CD4-positive, alpha-beta T cell (primary cell): ENCODE measurements around the gene PCED1B. TPM values are rescaled to one million over a fixed set of nuclear protein-coding genes. Genes with fewer than 3 reads are reported as not detected.
A peak's percentile ranks its signal among the peaks of the same experiment; 100 is the strongest.

Experiments used
- ATAC-seq: fragments of 200-7000 bp; cut with Tn5 transposase; one replicate; pipeline ENCODE4 v1.10.0; 2022; ENCODE audit warnings: mild to moderate bottlenecking; ENCODE audit not compliant: poor library complexity
- CTCF ChIA-PET: fragments of 350-600 bp; sonication (Branson Sonifier 250); formaldehyde crosslinking; loops from one replicate; lab custom pipeline; 2021; ENCODE audit warnings: antibody characterized with exemption, inconsistent platforms; lab: Charles Lee
- POLR2A ChIA-PET: fragments of 350-600 bp; sonication (Branson Sonifier 250); formaldehyde crosslinking; loops from one replicate; lab custom pipeline; 2021; ENCODE audit warnings: antibody characterized with exemption, inconsistent platforms; lab: Charles Lee
- DNase-seq, 14 experiments: peaks; one replicate each; pipeline ENCODE4 v3.0.0-alpha.2; 2013 to 2020; ENCODE audit warnings: mixed read lengths in 2 of 14
- H3K27ac ChIP-seq, 2 donors: one replicate each; pipeline versions ENCODE4 v1.5.1 to v1.7.0; 2013; ENCODE audit warnings: low read length in 2 of 2, low read depth in 1 of 2, mild to moderate bottlenecking in 1 of 2
- H3K27me3 ChIP-seq, 2 experiments: 1 replicate in 1 of 2; 2 replicates in 1 of 2; pipeline versions ENCODE4 v1.6.1 to v1.7.0; 2013; ENCODE audit warnings: low read length in 2 of 2, control low read depth in 1 of 2, mild to moderate bottlenecking in 1 of 2, moderate library complexity in 1 of 2; ENCODE audit not compliant: insufficient read depth in 2 of 2, control insufficient read depth in 1 of 2
- H3K36me3 ChIP-seq: one replicate; pipeline ENCODE4 v1.6.1; 2013; ENCODE audit warnings: low read length, control low read depth; ENCODE audit not compliant: insufficient read depth
- H3K4me1 ChIP-seq: one replicate; pipeline ENCODE4 v1.6.1; 2013; ENCODE audit warnings: low read length, control low read depth; ENCODE audit not compliant: insufficient read depth
- H3K4me3 ChIP-seq: one replicate; pipeline ENCODE4 v1.5.1; 2013; ENCODE audit warnings: mild to moderate bottlenecking, low read length, moderate library complexity
- H3K9me3 ChIP-seq, 2 experiments: 1 replicate in 1 of 2; 2 replicates in 1 of 2; pipeline versions ENCODE4 v1.6.1 to v1.7.0; 2013; ENCODE audit warnings: low read length in 2 of 2, mild to moderate bottlenecking in 2 of 2, control low read depth in 1 of 2, moderate library complexity in 1 of 2; ENCODE audit not compliant: control insufficient read depth in 1 of 2, insufficient read depth in 1 of 2
- H3K27ac Mint-ChIP-seq: one replicate; pipeline ENCODE4 v1.8.0; 2020; ENCODE audit warnings: mixed read lengths
- H3K27me3 Mint-ChIP-seq: one replicate; pipeline ENCODE4 v1.8.0; 2021; ENCODE audit warnings: mixed read lengths
- H3K36me3 Mint-ChIP-seq: one replicate; pipeline ENCODE4 v1.8.0; 2021; ENCODE audit warnings: low read depth, mixed read lengths
- H3K4me1 Mint-ChIP-seq: one replicate; pipeline ENCODE4 v1.8.0; 2021; ENCODE audit warnings: low read depth, mixed read lengths
- H3K4me3 Mint-ChIP-seq: one replicate; pipeline ENCODE4 v1.8.0; 2020; ENCODE audit warnings: mild to moderate bottlenecking, mixed read lengths
- H3K9me3 Mint-ChIP-seq: one replicate; pipeline ENCODE4 v1.8.0; 2020; ENCODE audit warnings: mixed read lengths
- CTCF ChIP-seq: fragments of 200-600 bp; IDR thresholded peaks from one replicate; pipeline ENCODE4 v1.8.0; 2022; ENCODE audit warnings: antibody characterized with exemption, mild to moderate bottlenecking
- intact Hi-C, 2 experiments: fragments of 100-400 bp; cut with DNase I in 1 of 2; cut with micrococcal nuclease in 1 of 2; formaldehyde crosslinking; loops; one replicate each; pipeline versions ENCODE4 v1.15.1 to v1.9.0; 2023 to 2025; cut with DNase I, micrococcal nuclease
- total RNA-seq, 174 experiments: library from RNA in 2 of 174; stranded (reverse) in 2 of 174; gene quantifications; one replicate each; pipeline ENCODE4 v1.2.3 and lab custom pipeline; 2021 to 2026

The PCED1B gene
- total RNA-seq, 2 experiments from 2014 or later, result 18.7 to 20.0 TPM

GRCh38 chr12:47207340-47207717 is 127.9 kb downstream of the PCED1B start:
- intact Hi-C loops, result loop anchor here in 1 of 2 experiments (1.0 to 5.0 kb wide), 3 partner anchors 9 to 190 kb away; no protein-coding TSS in a partner anchor
- ChIA-PET CTCF (interaction anchor here (0.7 to 1.7 kb wide), 9 partner anchors 9 to 190 kb away, joined by 3 to 7 read pairs (median 4); partner anchors contain the start of genes AMIGO2 and PCED1B), POLR2A (interaction anchor here (0.7 to 7.0 kb wide), 24 partner anchors 8 to 937 kb away, joined by 3 to 96 read pairs (median 4); partner anchors contain the start of genes AMIGO2 and PCED1B)
- H3K27ac ChIP-seq, result peak overlapping the region; percentile 65 to 71
- peak overlapping the region; percentile 67 for H3K4me3 Mint-ChIP-seq
- TF ChIP-seq CTCF, result no peak
- DNase-seq, result peak in 8 of 14 experiments; percentile 18 to 77 (median 44)
- peaks cover 71% of the 10 kb centered on the region for H3K4me1 ChIP-seq
- H3K4me1 Mint-ChIP-seq, result peaks cover 88% of the 10 kb centered on the region
- H3K36me3 Mint-ChIP-seq, result peaks cover 84% of the 10 kb centered on the region
- H3K27ac Mint-ChIP-seq, result peak overlapping the region; percentile 88
- H3K27me3 Mint-ChIP-seq, result no peaks in the 10 kb centered on the region
- peak; percentile 56 for ATAC-seq
- peak overlapping the region; percentile 32 for H3K4me3 ChIP-seq
- H3K27me3 ChIP-seq, result no peaks in the 10 kb centered on the region
- no peaks in the 10 kb centered on the region for H3K9me3 Mint-ChIP-seq
- H3K9me3 ChIP-seq, result no peaks in the 10 kb centered on the region
- peaks cover 68% of the 10 kb centered on the region for H3K36me3 ChIP-seq

GRCh38 chr12:47207829-47208248 is 128.4 kb downstream of the PCED1B start:
- Mint-ChIP-seq H3K9me3 (no peaks in the 10 kb centered on the region), H3K4me1 (peaks cover 86% of the 10 kb centered on the region), H3K27me3 (no peaks in the 10 kb centered on the region), H3K4me3 (peak overlapping the region; percentile 67), H3K36me3 (peaks cover 89% of the 10 kb centered on the region), H3K27ac (peak overlapping the region; percentile 88)
- ChIA-PET POLR2A (interaction anchor here (0.7 to 7.0 kb wide), 25 partner anchors 8 to 938 kb away, joined by 3 to 96 read pairs (median 5); partner anchors contain the start of genes AMIGO2 and PCED1B), CTCF (interaction anchor here (0.7 to 1.7 kb wide), 9 partner anchors 8 to 190 kb away, joined by 3 to 7 read pairs (median 4); partner anchors contain the start of genes AMIGO2 and PCED1B)
- no peaks in the 10 kb centered on the region for H3K9me3 ChIP-seq
- peaks cover 70% of the 10 kb centered on the region for H3K4me1 ChIP-seq
- H3K27ac ChIP-seq, result peak overlapping the region; percentile 65 to 71
- H3K27me3 ChIP-seq, result no peaks in the 10 kb centered on the region
- peak overlapping the region; percentile 32 for H3K4me3 ChIP-seq
- intact Hi-C loops, result loop anchor here in 1 of 2 experiments (1.0 to 5.0 kb wide), 3 partner anchors 8 to 189 kb away; no protein-coding TSS in a partner anchor
- DNase-seq (peak in 3 of 14 experiments; percentile 52 to 67 (median 58)), ATAC-seq (peak; percentile 61)
- peaks cover 68% of the 10 kb centered on the region for H3K36me3 ChIP-seq
- TF ChIP-seq CTCF, result no peak

- Histone ChIP-seq H3K4me3 (no peak overlapping the region), H3K27me3 (no peaks in the 10 kb centered on the region), H3K9me3 (no peaks in the 10 kb centered on the region), H3K27ac (peak overlapping the region; percentile 65 to 71), H3K36me3 (peaks cover 62% of the 10 kb centered on the region), H3K4me1 (peaks cover 66% of the 10 kb centered on the region)
- ATAC-seq (no peak), DNase-seq (no peak)
- Mint-ChIP-seq H3K9me3 (no peaks in the 10 kb centered on the region), H3K36me3 (peaks cover 91% of the 10 kb centered on the region), H3K27me3 (no peaks in the 10 kb centered on the region), H3K27ac (peak overlapping the region; percentile 88), H3K4me1 (peaks cover 90% of the 10 kb centered on the region), H3K4me3 (peak overlapping the region; percentile 42)
- POLR2A ChIA-PET, result interaction anchor here (3.9 to 7.0 kb wide), 2 partner anchors 9 to 129 kb away, joined by 43 to 96 read pairs; partner anchors contain the start of genes AMIGO2 and PCED1B
- CTCF ChIA-PET, result no interaction called here
- TF ChIP-seq CTCF, result no peak
- intact Hi-C loops, result loop anchor here in 1 of 2 experiments (5.0 kb wide), 1 partner anchor 188 kb away; no protein-coding TSS in a partner anchor
These were observed 129.6 kb downstream of the PCED1B start for GRCh38 chr12:47209014-47209413.
